Esophagus muscularis mucosa (tissue), 3 donors: ENCODE measurements around the gene FBXO48.

ENCODE experiments used
- POLR2A ChIP-seq: fragments of 450-650 bp; IDR thresholded peaks from one replicate; pipeline ENCODE4 v1.6.1; 2017; ENCODE audit warnings: antibody characterized with exemption, moderate library complexity, mild to moderate bottlenecking, low read depth
- TF ChIP-seq, protein P1 (sequence below), 3 experiments: fragments of 200-600 bp in 2 of 3; fragments of 450-650 bp in 1 of 3; sonication (generic) in 2 of 3; IDR thresholded peaks; one replicate each; pipeline ENCODE4 v1.5.1; 2017 to 2019; ENCODE audit warnings: antibody characterized with exemption in 3 of 3, mild to moderate bottlenecking in 2 of 3, moderate library complexity in 1 of 3

DNA sequence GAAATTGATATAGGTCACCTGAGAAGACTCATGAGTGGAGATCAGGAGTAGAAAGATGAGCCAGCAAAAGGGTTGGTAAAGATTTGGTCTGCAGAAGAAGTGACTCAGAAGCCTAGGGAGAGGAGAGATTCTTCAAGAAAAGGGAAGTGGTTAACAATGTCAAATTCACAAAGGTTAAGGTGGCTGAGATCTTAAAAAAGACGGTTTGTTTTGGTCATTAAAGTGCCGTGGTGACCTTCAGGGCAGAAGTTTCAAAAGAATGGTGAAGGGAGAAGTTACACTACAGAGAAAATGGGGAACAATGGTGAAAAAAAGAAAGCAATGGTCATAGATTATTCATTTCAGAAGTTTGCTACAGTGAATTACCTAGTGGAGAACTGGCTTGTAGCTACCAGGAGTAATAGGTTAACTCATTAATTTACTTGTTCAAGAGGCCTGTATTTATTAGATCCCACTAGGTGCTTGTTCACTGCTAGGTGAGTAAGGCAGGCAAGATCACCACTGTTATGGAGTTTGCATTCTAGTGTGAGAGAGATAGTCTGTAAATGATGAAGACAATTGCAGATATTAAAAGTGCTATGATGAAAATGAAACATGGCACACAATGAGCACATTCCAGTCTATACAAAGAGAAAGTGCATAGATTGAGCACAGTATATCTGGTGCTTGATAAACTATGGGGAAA, 43.0 kb downstream of the FBXO48 start:
- TF ChIP-seq, protein P1, sequence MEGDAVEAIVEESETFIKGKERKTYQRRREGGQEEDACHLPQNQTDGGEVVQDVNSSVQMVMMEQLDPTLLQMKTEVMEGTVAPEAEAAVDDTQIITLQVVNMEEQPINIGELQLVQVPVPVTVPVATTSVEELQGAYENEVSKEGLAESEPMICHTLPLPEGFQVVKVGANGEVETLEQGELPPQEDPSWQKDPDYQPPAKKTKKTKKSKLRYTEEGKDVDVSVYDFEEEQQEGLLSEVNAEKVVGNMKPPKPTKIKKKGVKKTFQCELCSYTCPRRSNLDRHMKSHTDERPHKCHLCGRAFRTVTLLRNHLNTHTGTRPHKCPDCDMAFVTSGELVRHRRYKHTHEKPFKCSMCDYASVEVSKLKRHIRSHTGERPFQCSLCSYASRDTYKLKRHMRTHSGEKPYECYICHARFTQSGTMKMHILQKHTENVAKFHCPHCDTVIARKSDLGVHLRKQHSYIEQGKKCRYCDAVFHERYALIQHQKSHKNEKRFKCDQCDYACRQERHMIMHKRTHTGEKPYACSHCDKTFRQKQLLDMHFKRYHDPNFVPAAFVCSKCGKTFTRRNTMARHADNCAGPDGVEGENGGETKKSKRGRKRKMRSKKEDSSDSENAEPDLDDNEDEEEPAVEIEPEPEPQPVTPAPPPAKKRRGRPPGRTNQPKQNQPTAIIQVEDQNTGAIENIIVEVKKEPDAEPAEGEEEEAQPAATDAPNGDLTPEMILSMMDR (IDR thresholded peaks at IDR 0.05) = no peak
- no peak for TF ChIP-seq POLR2A
